ENCODE results near the gene ARHGAP26.

Gene ARHGAP26

DNA sequence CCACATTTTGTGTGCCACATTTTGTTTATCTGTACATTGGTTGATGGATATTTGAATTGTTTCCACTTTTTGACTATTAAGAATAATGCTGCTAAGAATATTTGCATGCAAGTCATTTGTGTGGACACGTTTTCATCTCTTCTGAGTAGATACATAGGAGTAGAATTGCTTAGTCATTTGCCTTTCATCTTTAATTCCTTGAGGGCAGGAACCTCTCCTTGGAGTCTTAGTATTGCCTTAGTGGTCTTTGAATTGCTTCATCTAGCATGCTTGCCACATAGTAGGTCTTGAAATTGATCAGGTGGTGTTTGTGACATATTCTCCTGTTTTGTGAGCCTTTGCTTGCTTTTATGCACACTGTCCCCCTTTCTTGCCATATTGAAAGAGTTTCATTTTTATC lies 504.8 kb downstream of the ARHGAP26 start:
- Histone ChIP-seq H3K4me3 (ENCODE audit: insufficient read length, low read depth) (no peak overlapping the region), H3K9me3 (ENCODE audit: insufficient read depth, low read length) (peaks cover under 1% of the 10 kb centered on the region; the same call in 1 of the 2 replicates), H3K36me3 (ENCODE audit: insufficient read depth, insufficient read length, low read length) (no peaks in the 10 kb centered on the region), H3K27me3 (ENCODE audit: insufficient read depth, insufficient read length) (no peaks in the 10 kb centered on the region), H3K9ac (ENCODE audit: insufficient read length, low read depth) (no peak overlapping the region), H3K4me1 (ENCODE audit: insufficient read depth, insufficient read length) (no peaks in the 10 kb centered on the region)
- no peak for TF ChIP-seq YY1 (IDR thresholded peaks at IDR 0.05; ENCODE audit: insufficient read depth, insufficient read length)
- TF ChIP-seq ZNF274 (IDR thresholded peaks at IDR 0.05; ENCODE audit: low read depth, low read length), result no peak
- no peak for TF ChIP-seq SUZ12 (IDR thresholded peaks at IDR 0.05; ENCODE audit: extremely low read depth, insufficient read depth, insufficient read length)
- DNase-seq (ENCODE audit: low read depth, low spot score), result no peak

DNA sequence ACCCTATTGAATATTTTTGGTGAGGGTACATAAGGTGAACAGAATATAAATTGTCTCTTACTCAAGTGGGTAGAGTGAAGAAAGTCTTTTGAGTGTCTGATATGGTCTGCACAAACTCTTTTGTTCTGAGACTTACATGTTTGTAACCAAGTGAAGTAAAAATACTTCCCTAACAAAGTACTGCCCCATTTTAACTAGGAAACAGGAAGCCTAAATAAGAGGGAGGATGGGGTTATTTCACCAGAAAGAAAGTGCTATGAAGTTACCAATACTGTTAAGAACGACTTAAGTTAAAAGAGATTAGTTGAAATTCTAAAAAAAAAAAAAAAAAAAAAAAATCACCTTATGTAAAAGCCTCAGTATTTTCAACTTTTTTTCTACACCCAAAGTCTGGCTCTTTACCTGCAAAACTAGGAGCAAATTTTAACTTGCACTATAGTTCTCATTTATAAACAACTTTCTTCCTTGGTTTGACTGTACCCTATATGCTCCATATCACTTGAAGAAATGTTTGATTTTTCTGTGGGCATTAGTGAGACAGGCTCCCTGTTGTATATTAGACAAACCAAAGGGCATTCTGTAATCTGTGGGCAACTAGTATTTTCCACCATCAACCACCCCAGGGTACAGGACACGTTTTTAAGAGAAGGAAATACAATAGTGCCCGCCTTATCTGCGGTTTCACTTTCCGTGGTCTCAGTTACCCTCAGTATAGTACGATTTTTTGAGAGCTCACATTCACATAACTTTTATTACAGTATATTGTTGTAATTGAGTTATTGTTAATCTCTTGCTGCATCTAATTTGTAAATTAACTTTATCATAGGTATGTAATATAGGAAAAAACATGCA lies 505.6 kb downstream of the ARHGAP26 start:
- H3K4me1 ChIP-seq (ENCODE audit: insufficient read depth, insufficient read length), result no peaks in the 10 kb centered on the region
- DNase-seq (ENCODE audit: low read depth, low spot score), result no peak
- no peaks in the 10 kb centered on the region for H3K27me3 ChIP-seq (ENCODE audit: insufficient read depth, insufficient read length)
- no peaks in the 10 kb centered on the region for H3K9me3 ChIP-seq (ENCODE audit: insufficient read depth, low read length)
- TF ChIP-seq YY1 (IDR thresholded peaks at IDR 0.05; ENCODE audit: insufficient read depth, insufficient read length) (no peak), ZNF274 (IDR thresholded peaks at IDR 0.05; ENCODE audit: low read depth, low read length) (no peak), SUZ12 (IDR thresholded peaks at IDR 0.05; ENCODE audit: extremely low read depth, insufficient read depth, insufficient read length) (no peak)
- no peak overlapping the region for H3K4me3 ChIP-seq (ENCODE audit: insufficient read length, low read depth)
- no peaks in the 10 kb centered on the region for H3K36me3 ChIP-seq (ENCODE audit: insufficient read depth, insufficient read length, low read length)
- no peak overlapping the region for H3K9ac ChIP-seq (ENCODE audit: insufficient read length, low read depth)

DNA sequence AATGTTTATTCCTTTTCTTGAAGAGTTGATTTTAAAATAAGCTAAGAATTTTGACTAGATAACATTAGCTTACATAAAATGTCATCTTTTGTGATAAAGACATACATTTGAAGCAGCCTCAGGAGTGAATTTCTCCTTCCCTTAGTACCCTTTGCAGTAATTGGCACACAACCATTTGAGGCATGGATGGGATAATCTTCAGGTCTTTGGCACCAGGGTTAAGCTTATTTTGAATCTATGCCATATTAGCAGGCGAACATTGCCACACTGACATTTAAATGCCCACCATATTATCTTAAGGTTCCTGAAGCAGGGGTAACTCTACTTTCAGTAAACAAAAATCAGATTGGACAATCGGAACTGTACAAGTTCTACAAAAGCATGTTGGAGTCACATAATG lies 507.4 kb downstream of the ARHGAP26 start:
- no peak overlapping the region for H3K9ac ChIP-seq (ENCODE audit: insufficient read length, low read depth)
- H3K9me3 ChIP-seq (ENCODE audit: insufficient read depth, low read length), result no peaks in the 10 kb centered on the region
- no peaks in the 10 kb centered on the region for H3K4me1 ChIP-seq (ENCODE audit: insufficient read depth, insufficient read length)
- H3K27me3 ChIP-seq (ENCODE audit: insufficient read depth, insufficient read length), result no peaks in the 10 kb centered on the region
- H3K4me3 ChIP-seq (ENCODE audit: insufficient read length, low read depth), result no peak overlapping the region
- DNase-seq (ENCODE audit: low read depth, low spot score), result no peak
- TF ChIP-seq SUZ12 (IDR thresholded peaks at IDR 0.05; ENCODE audit: extremely low read depth, insufficient read depth, insufficient read length) (no peak), ZNF274 (IDR thresholded peaks at IDR 0.05; ENCODE audit: low read depth, low read length) (no peak), YY1 (IDR thresholded peaks at IDR 0.05; ENCODE audit: insufficient read depth, insufficient read length) (no peak)
- H3K36me3 ChIP-seq (ENCODE audit: insufficient read depth, insufficient read length, low read length), result no peaks in the 10 kb centered on the region

Measured in NT2/D1 (cell line).